Adrenal gland (tissue), 12 donors: Measurements from ENCODE around the gene FGFR4. TPM values are rescaled to one million over a fixed set of nuclear protein-coding genes. Genes with fewer than 3 reads are reported as not detected.
"Not testable (repeated sequence)": the region's sequence is repeated elsewhere in the genome, so short reads cannot be mapped to it uniquely, and the experiment has no call there.

Experiments
- DNase-seq, 7 donors: peaks; one replicate each; pipeline ENCODE4 v3.0.0-alpha.2; 2019 to 2020
- H3K27ac ChIP-seq, 5 donors: fragments of 200-600 bp; sonication (generic) in 4 of 5; 1 replicate in 3 of 5; 2 replicates in 2 of 5; pipeline versions ENCODE4 v1.5.1 to v1.8.0; 2016 to 2020; ENCODE audit warnings: mild to moderate bottlenecking in 1 of 5
- H3K27me3 ChIP-seq: fragments of 200-600 bp; 2 replicates; pipeline ENCODE4 v1.8.0; 2021
- H3K36me3 ChIP-seq, 2 donors: fragments of 200-600 bp; replicated peaks in 1 of 2; 1 replicate in 1 of 2; 2 replicates in 1 of 2; pipeline versions ENCODE4 v1.5.1 to v1.8.0; 2018 to 2022
- H3K4me1 ChIP-seq, 2 donors: fragments of 200-600 bp; replicated peaks in 1 of 2; 1 replicate in 1 of 2; 2 replicates in 1 of 2; pipeline versions ENCODE4 v1.5.1 to v1.8.0; 2018 to 2021
- H3K4me3 ChIP-seq, 4 donors: fragments of 200-600 bp; sonication (generic) in 3 of 4; one replicate each; pipeline ENCODE4 v1.5.1; 2016 to 2018
- H3K9me3 ChIP-seq, 3 donors: fragments of 200-600 bp; sonication (generic) in 1 of 3; replicated peaks in 1 of 3; 1 replicate in 2 of 3; 2 replicates in 1 of 3; pipeline versions ENCODE4 v1.5.1 to v1.8.0; 2016 to 2021
- POLR2A ChIP-seq, 2 donors: fragments of 450-650 bp; IDR thresholded peaks; one replicate each; pipeline ENCODE4 v1.6.1; 2017; ENCODE audit warnings: antibody characterized with exemption in 2 of 2, mild to moderate bottlenecking in 2 of 2, moderate library complexity in 1 of 2
- WGBS, 4 donors: extraction: QIAGEN DNeasy Blood & Tissue Kit in 2 of 4; methylation state at CpG; one replicate each; pipeline versions ENCODE4 v1.1.5 to v1.1.7; 2013 to 2017; 5-methylcytosine and 5-hydroxymethylcytosine counted together
- intact Hi-C, 2 donors: fragments of 100-400 bp; cut with DNase I; formaldehyde crosslinking; loops; one replicate each; pipeline versions ENCODE4 v1.14.1 to v1.15.0; 2022 to 2023
- polyA plus RNA-seq, 3 donors: library from polyadenylated mRNA; stranded (reverse); fragments of 200-250 nt in 2 of 3; fragments of 350-450 nt in 1 of 3; fragmentation: Illumina TruSeq in 1 of 3; extraction: RNeasy Lipid Tissue Mini Kit (QIAGEN cat#74804) in 1 of 3; gene quantifications; one replicate each; pipeline ENCODE4 v1.2.3, GENCODE V29; 2013 to 2014
- total RNA-seq, 9 donors: library from RNA; depleted of rRNA in 4 of 9; stranded (reverse); fragments of >200 nt in 4 of 9; fragments of 120-200 nt in 1 of 9; fragmentation: NEBNext Ultra II Directional in 1 of 9; extraction: Animal tissue kit (Norgen Biotek cat#: 25700) in 1 of 9; gene quantifications; one replicate each; pipeline versions ENCODE4 v1.1.0 to v1.2.4, GENCODE V29; 2013 to 2023
- TF ChIP-seq, protein P1 (sequence below), 6 experiments: fragments of 450-650 bp in 4 of 6; fragments of 200-600 bp in 2 of 6; sonication (generic) in 1 of 6; IDR thresholded peaks; 1 replicate in 5 of 6; 2 replicates in 1 of 6; pipeline versions ENCODE4 v1.5.1 to v1.8.0; 2016 to 2021; ENCODE audit warnings: antibody characterized with exemption in 6 of 6, mild to moderate bottlenecking in 2 of 6, moderate library complexity in 1 of 6
- donor health status: healthy with polysubstance abuse.
- donor health status: Bipolar disorder and iron deficiency.
- donor health status: DM: yes; HTN: yes; CAD: no.
- donor health status: DM: no; HTN: no; CAD: no.
- donor health status: DM: no; HTN: no; CAD: no.
- donor health status: DM: yes; HTN: yes; CAD: no.

FGFR4 gene
- total and polyA plus RNA-seq, 12 donors: 12.3 to 106 (median 26.4) TPM

DNA sequence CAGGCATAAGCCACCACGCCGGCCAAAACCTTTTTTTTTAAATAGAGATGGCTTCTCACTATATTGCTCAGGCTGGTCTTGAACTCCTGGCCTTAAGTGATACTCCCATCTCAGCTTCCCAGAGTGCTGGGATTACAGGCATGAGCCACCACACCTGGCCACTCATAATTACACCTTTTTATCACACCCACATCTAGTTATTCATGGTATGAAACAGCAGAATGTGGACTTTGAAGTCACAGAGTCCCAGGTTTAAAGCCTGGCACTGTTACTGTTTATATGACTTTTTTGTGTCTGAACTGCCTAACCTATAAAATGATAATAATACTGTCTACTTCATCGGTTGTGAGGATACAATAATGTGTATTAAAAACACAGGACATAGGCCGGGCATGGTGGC lies 41.1 kb upstream of the FGFR4 start:
- WGBS, 4 donors: 90 to 98% (median 93%) methylated on average over 4 of the region's 4 CpGs
- no peaks in the 10 kb centered on the region for H3K27me3 ChIP-seq
- no peak overlapping the region for H3K27ac ChIP-seq
- H3K9me3 ChIP-seq: no peaks in the 10 kb centered on the region
- intact Hi-C loops: no loop called here
- TF ChIP-seq POLR2A (IDR thresholded peaks at IDR 0.05): no peak
- TF ChIP-seq, protein P1, sequence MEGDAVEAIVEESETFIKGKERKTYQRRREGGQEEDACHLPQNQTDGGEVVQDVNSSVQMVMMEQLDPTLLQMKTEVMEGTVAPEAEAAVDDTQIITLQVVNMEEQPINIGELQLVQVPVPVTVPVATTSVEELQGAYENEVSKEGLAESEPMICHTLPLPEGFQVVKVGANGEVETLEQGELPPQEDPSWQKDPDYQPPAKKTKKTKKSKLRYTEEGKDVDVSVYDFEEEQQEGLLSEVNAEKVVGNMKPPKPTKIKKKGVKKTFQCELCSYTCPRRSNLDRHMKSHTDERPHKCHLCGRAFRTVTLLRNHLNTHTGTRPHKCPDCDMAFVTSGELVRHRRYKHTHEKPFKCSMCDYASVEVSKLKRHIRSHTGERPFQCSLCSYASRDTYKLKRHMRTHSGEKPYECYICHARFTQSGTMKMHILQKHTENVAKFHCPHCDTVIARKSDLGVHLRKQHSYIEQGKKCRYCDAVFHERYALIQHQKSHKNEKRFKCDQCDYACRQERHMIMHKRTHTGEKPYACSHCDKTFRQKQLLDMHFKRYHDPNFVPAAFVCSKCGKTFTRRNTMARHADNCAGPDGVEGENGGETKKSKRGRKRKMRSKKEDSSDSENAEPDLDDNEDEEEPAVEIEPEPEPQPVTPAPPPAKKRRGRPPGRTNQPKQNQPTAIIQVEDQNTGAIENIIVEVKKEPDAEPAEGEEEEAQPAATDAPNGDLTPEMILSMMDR (IDR thresholded peaks at IDR 0.05): no peak
- H3K4me3 ChIP-seq: no peak overlapping the region
- H3K4me1 ChIP-seq: peaks cover 0 to 3% of the 10 kb centered on the region in 2 donors
- H3K36me3 ChIP-seq: peaks cover 0 to 59% of the 10 kb centered on the region in 2 donors
- no peak for DNase-seq

DNA sequence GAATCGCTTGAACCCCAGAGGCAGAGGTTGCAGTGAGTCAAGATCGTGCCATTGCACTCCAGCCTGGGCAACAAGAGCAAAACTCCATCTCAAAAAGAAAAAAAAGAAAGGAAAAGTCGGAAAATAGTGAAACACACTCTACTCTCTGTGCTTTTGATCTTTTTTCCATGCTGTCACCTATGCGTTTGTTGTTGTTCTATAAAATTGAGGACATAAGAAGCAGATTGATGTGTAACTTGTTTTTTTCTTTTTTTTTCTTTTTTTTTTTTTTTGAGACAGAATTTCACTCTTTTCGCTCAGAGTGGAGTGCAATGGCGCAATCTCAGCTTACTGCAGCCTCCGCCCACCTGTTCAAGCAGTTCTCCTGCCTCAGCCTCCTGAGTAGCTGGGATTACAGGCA lies 38.2 kb upstream of the FGFR4 start:
- 95 to 97% (median 96%) methylated on average over 7 of the region's 7 CpGs for WGBS, 4 donors
- H3K9me3 ChIP-seq, H3K27me3 ChIP-seq, H3K27ac ChIP-seq, intact Hi-C loops, H3K4me3 ChIP-seq, H3K4me1 ChIP-seq, DNase-seq: not testable (repeated sequence)
- peaks cover 0 to 50% of the 10 kb centered on the region in 2 donors for H3K36me3 ChIP-seq

DNA sequence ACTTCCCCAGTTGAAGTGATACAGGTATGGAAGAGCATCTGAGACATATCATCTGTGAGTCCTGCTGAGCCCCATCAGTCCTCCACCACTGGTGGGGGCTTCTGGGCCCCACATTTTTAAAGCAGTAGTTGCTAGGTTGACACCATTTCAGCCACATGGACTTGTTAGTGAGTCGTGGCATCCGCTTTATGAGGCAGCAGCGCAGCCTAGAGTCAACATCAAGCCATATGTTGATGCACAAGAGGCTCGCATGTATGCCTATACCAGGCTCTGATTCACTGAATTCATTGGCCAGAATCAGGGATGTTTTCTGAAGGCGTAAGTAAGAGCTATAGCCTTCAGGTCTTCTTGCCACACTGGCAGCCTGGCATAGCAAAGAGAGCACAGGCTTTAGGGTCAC lies 37.4 kb upstream of the FGFR4 start:
- Histone ChIP-seq H3K4me1 (no peaks in the 10 kb centered on the region), H3K27me3 (no peaks in the 10 kb centered on the region), H3K4me3 (no peak overlapping the region), H3K36me3 (peaks cover 0 to 42% of the 10 kb centered on the region in 2 donors), H3K9me3 (no peaks in the 10 kb centered on the region), H3K27ac (no peak overlapping the region)
- intact Hi-C loops: no loop called here
- no peak for TF ChIP-seq POLR2A (IDR thresholded peaks at IDR 0.05)
- TF ChIP-seq, protein P1 (IDR thresholded peaks at IDR 0.05): no peak
- WGBS, 4 donors: 88 to 95% (median 93%) methylated on average over 1 to 5 of the region's 5 CpGs
- DNase-seq: no peak

DNA sequence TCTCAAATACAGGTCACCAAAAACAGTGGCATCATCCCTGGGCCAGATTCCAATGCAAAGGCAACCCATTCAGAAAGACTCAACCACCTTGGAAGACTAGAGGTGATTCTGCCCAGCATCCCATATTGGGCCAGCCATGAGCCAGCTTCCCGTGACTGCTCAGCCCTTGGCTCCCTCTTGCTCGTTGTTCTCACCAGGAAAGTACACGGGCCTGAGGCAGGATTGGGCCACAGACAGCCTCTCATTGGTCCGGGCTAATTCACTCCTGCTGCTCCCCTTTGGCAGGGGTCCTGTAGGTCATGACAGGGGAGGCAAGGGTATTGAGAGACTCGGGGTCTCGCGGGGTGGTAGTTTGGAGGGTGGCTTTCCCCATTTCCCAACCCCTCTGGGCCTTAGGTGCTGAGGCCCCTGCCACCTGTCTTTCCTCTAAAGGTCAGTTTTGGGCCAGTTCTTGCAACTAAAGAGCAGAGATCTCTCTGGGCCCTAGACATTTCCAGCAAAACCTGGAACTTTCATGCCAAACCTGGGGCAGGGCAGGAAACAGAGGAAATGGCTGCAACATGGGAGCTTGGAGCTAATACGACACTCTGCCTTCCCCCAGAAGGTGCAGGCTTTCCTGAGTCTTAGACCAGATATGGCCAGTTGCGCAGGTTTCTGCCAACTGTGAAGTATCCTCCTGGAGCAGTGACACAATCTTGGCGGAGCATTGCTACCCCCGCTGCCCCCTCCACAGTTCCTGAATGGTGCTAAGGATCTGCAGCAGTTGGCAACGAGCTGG lies 22.0 kb upstream of the FGFR4 start:
- 88 to 94% (median 92%) methylated on average over 5 to 12 of the region's 12 CpGs; no CpG with 5 or more reads in 1 of the 4 donors for WGBS, 4 donors
- no peaks in the 10 kb centered on the region for H3K27me3 ChIP-seq
- no peak for DNase-seq
- no peaks in the 10 kb centered on the region for H3K9me3 ChIP-seq
- no peaks in the 10 kb centered on the region for H3K4me1 ChIP-seq
- TF ChIP-seq POLR2A (IDR thresholded peaks at IDR 0.05): no peak
- TF ChIP-seq, protein P1 (IDR thresholded peaks at IDR 0.05): no peak
- H3K36me3 ChIP-seq: peaks cover 0 to 11% of the 10 kb centered on the region in 2 donors
- H3K27ac ChIP-seq: no peak overlapping the region
- no peak overlapping the region for H3K4me3 ChIP-seq
- intact Hi-C loops: no loop called here

DNA sequence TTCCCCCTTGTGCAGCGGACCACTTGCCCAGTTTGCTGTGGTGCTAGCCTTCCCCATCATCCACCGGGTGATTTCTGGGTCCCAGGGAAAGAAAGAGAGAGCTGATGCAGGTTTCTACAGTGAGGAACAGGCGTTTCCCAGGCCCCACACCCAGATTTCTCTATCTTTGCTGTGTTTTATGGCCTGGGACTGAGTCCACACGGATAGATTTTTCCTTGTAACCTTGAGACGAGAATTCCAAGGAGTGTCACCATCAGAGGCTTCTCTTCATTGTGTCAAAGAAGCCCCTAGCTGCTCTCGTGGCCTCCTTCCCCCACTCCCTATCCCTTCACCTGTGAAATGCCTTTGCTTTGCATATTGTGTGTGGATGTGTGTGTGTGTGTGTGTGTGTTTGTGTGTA lies 21.2 kb upstream of the FGFR4 start:
- Histone ChIP-seq H3K36me3 (peaks cover 0 to 11% of the 10 kb centered on the region in 2 donors), H3K27ac (no peak overlapping the region), H3K4me3 (no peak overlapping the region), H3K27me3 (no peaks in the 10 kb centered on the region), H3K4me1 (no peaks in the 10 kb centered on the region), H3K9me3 (no peaks in the 10 kb centered on the region)
- DNase-seq: no peak
- TF ChIP-seq, protein P1 (IDR thresholded peaks at IDR 0.05): no peak
- no peak for TF ChIP-seq POLR2A (IDR thresholded peaks at IDR 0.05)
- WGBS, 4 donors: 76 to 89% (median 82%) methylated on average over 6 of the region's 6 CpGs
- intact Hi-C loops: no loop called here
